ENCODE measurements around the gene TREML4. TPM values are rescaled to one million over a fixed set of nuclear protein-coding genes. Genes with fewer than 3 reads are reported as not detected.

The TREML4 gene
- total RNA-seq, 1 donor from 2014 or later, result not detected

DNA sequence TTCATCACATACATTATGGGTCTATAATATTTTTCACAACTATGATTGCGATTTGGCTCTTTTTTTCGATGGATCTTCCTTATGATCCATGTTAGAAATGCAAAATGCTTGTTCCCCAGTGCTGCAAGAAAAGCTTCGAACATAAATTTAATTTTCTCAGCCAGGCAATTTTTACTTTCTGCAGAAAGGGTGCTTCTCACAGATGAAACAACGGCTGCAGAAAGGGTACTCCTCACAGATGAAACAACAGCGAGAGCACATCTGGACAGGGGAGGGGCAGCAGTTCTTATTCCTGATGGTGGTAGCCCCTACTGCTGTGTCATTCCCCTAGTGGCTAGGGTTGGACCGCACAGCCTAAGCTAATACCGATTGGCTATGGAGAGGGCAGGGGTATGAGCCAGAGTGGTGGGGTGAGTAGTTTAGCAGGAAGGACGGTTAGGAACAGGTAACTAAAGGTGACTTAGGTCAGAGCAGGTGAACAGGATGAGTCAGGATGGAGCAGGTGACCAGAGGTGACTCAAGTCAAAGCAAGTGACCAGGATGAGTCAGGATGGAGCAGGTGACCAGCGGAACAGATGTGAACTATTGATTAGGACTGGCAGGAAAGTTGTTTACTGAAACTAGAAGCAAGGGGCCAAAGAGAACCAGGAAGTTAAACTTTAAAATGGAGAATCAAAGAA lies 13.4 kb upstream of the TREML4 start:
- FAIRE-seq, result no peak
- no peak for TF ChIP-seq EZH2 (IDR thresholded peaks at IDR 0.05; ENCODE audit: insufficient read depth, low read length)
- TF ChIP-seq, protein P1, sequence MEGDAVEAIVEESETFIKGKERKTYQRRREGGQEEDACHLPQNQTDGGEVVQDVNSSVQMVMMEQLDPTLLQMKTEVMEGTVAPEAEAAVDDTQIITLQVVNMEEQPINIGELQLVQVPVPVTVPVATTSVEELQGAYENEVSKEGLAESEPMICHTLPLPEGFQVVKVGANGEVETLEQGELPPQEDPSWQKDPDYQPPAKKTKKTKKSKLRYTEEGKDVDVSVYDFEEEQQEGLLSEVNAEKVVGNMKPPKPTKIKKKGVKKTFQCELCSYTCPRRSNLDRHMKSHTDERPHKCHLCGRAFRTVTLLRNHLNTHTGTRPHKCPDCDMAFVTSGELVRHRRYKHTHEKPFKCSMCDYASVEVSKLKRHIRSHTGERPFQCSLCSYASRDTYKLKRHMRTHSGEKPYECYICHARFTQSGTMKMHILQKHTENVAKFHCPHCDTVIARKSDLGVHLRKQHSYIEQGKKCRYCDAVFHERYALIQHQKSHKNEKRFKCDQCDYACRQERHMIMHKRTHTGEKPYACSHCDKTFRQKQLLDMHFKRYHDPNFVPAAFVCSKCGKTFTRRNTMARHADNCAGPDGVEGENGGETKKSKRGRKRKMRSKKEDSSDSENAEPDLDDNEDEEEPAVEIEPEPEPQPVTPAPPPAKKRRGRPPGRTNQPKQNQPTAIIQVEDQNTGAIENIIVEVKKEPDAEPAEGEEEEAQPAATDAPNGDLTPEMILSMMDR (IDR thresholded peaks at IDR 0.05; ENCODE audit: insufficient read depth, low read depth, low read length), result no peak

DNA sequence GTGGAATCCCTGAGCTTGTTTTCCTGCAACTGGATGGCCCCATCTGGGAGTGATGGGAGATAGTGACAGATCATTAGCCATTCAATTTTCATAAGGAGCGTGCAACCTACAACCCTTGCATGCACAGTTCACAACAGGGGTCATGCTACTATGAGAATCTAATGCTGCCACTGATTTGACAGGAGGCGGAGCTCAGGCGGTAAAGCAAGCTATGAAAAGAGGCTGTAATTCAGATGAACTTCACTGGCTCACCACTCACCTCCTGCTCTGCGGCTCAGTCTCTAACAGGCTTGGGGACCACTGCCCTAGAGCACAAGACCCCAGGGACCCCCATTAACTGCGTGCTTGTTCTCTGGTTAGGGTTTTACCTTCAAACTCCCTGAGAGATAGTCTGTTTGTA lies 12.4 kb upstream of the TREML4 start:
- H3K9ac ChIP-seq (ENCODE audit: low read length), result no peak overlapping the region
- no peak overlapping the region for H2AFZ ChIP-seq (ENCODE audit: low read depth, low read length)
- no peaks in the 10 kb centered on the region for H3K4me1 ChIP-seq (ENCODE audit: insufficient read depth, low read length)
- no peak overlapping the region for H3K4me3 Mint-ChIP-seq (ENCODE audit: unreplicated experiment)
- H3K36me3 Mint-ChIP-seq (ENCODE audit: low read depth, unreplicated experiment), result no peaks in the 10 kb centered on the region
- H3K4me3 ChIP-seq (ENCODE audit: insufficient read depth, low read depth, low read length), result no peak overlapping the region
- H3K4me1 Mint-ChIP-seq (ENCODE audit: low read depth, unreplicated experiment), result no peaks in the 10 kb centered on the region
- peaks cover 21% of the 10 kb centered on the region for H3K9me3 Mint-ChIP-seq (ENCODE audit: unreplicated experiment)
- no peaks in the 10 kb centered on the region for H3K27me3 ChIP-seq (ENCODE audit: insufficient read depth, low read length)
- H3K27ac ChIP-seq (ENCODE audit: low read depth, low read length), result no peak overlapping the region
- H3K4me2 ChIP-seq (ENCODE audit: low read length), result no peak overlapping the region
- TF ChIP-seq, protein P1 (IDR thresholded peaks at IDR 0.05; ENCODE audit: insufficient read depth, low read depth, low read length), result no peak
- TF ChIP-seq EZH2 (IDR thresholded peaks at IDR 0.05; ENCODE audit: insufficient read depth, low read length), result no peak
- H3K27ac Mint-ChIP-seq (ENCODE audit: unreplicated experiment), result no peak overlapping the region
- FAIRE-seq (no peak), DNase-seq (ENCODE audit: low read depth) (no peak)
- no peaks in the 10 kb centered on the region for H3K79me2 ChIP-seq (ENCODE audit: insufficient read depth, low read length)
- no peaks in the 10 kb centered on the region for H3K36me3 ChIP-seq (ENCODE audit: insufficient read depth, low read length)
- H3K27me3 Mint-ChIP-seq (ENCODE audit: low read depth, unreplicated experiment), result peaks cover 15% of the 10 kb centered on the region
- H4K20me1 ChIP-seq (ENCODE audit: insufficient read depth, low read length), result no peaks in the 10 kb centered on the region
- H3K9me3 ChIP-seq (ENCODE audit: insufficient read depth, low read depth, low read length), result peaks cover 3% of the 10 kb centered on the region

More for the DNA sequence above, 13.4 kb upstream of the TREML4 start:
- Histone ChIP-seq H3K79me2 (ENCODE audit: insufficient read depth, low read length) (no peaks in the 10 kb centered on the region), H3K27ac (ENCODE audit: low read depth, low read length) (no peak overlapping the region), H3K9ac (ENCODE audit: low read length) (no peak overlapping the region), H3K4me1 (ENCODE audit: insufficient read depth, low read length) (no peaks in the 10 kb centered on the region), H4K20me1 (ENCODE audit: insufficient read depth, low read length) (no peaks in the 10 kb centered on the region), H2AFZ (ENCODE audit: low read depth, low read length) (no peak overlapping the region), H3K27me3 (ENCODE audit: insufficient read depth, low read length) (no peaks in the 10 kb centered on the region), H3K4me2 (ENCODE audit: low read length) (no peak overlapping the region), H3K9me3 (ENCODE audit: insufficient read depth, low read depth, low read length) (peaks cover 3% of the 10 kb centered on the region), H3K4me3 (ENCODE audit: insufficient read depth, low read depth, low read length) (no peak overlapping the region), H3K36me3 (ENCODE audit: insufficient read depth, low read length) (no peaks in the 10 kb centered on the region)
- Mint-ChIP-seq H3K27ac (ENCODE audit: unreplicated experiment) (no peak overlapping the region), H3K27me3 (ENCODE audit: low read depth, unreplicated experiment) (peaks cover 19% of the 10 kb centered on the region), H3K36me3 (ENCODE audit: low read depth, unreplicated experiment) (no peaks in the 10 kb centered on the region), H3K4me3 (ENCODE audit: unreplicated experiment) (no peak overlapping the region), H3K4me1 (ENCODE audit: low read depth, unreplicated experiment) (no peaks in the 10 kb centered on the region), H3K9me3 (ENCODE audit: unreplicated experiment) (peaks cover 17% of the 10 kb centered on the region)
- no peak for DNase-seq (ENCODE audit: low read depth)

DNA sequence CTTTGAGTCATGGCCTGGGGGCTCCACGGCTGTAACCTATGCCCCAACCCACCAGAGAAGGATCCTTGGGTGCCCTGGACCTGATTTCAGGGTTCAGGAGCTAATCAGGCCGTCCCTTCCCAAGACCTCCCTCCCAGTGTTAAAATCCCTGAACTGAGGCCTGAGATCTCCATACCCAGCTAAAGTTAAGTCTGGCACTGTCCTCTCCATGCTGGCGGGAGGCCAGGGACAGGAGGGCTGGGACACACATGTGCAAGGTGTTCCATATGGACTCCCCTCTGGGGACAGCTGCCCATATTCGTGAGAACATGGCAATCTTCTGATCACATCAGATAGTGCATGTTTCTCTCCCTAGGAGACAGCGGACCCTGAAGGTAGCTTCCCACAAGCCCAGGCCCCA lies 11.5 kb upstream of the TREML4 start:
- Histone ChIP-seq H2AFZ (ENCODE audit: low read depth, low read length) (no peak overlapping the region), H3K27me3 (ENCODE audit: insufficient read depth, low read length) (no peaks in the 10 kb centered on the region), H3K79me2 (ENCODE audit: insufficient read depth, low read length) (no peaks in the 10 kb centered on the region), H4K20me1 (ENCODE audit: insufficient read depth, low read length) (no peaks in the 10 kb centered on the region), H3K27ac (ENCODE audit: low read depth, low read length) (no peak overlapping the region), H3K9me3 (ENCODE audit: insufficient read depth, low read depth, low read length) (peaks cover 3% of the 10 kb centered on the region), H3K36me3 (ENCODE audit: insufficient read depth, low read length) (no peaks in the 10 kb centered on the region), H3K9ac (ENCODE audit: low read length) (no peak overlapping the region), H3K4me2 (ENCODE audit: low read length) (no peak overlapping the region), H3K4me3 (ENCODE audit: insufficient read depth, low read depth, low read length) (no peak overlapping the region), H3K4me1 (ENCODE audit: insufficient read depth, low read length) (no peaks in the 10 kb centered on the region)
- FAIRE-seq (no peak), DNase-seq (ENCODE audit: low read depth) (no peak)
- Mint-ChIP-seq H3K9me3 (ENCODE audit: unreplicated experiment) (peaks cover 25% of the 10 kb centered on the region), H3K36me3 (ENCODE audit: low read depth, unreplicated experiment) (no peaks in the 10 kb centered on the region), H3K27me3 (ENCODE audit: low read depth, unreplicated experiment) (peaks cover 13% of the 10 kb centered on the region), H3K4me1 (ENCODE audit: low read depth, unreplicated experiment) (no peaks in the 10 kb centered on the region), H3K4me3 (ENCODE audit: unreplicated experiment) (no peak overlapping the region), H3K27ac (ENCODE audit: unreplicated experiment) (no peak overlapping the region)
- TF ChIP-seq, protein P1 (IDR thresholded peaks at IDR 0.05; ENCODE audit: insufficient read depth, low read depth, low read length), result no peak
- no peak for TF ChIP-seq EZH2 (IDR thresholded peaks at IDR 0.05; ENCODE audit: insufficient read depth, low read length)
